GM21381 (cell line): ENCODE results near the gene ZC3H4.

Experiments
- ATAC-seq: cut with Tn5 transposase; IDR thresholded peaks from one replicate; pipeline ENCODE4 v1.9.1; 2021; ENCODE audit warnings: mild to moderate bottlenecking, moderate library complexity; ENCODE audit not compliant: unreplicated experiment

ZC3H4 gene

DNA sequence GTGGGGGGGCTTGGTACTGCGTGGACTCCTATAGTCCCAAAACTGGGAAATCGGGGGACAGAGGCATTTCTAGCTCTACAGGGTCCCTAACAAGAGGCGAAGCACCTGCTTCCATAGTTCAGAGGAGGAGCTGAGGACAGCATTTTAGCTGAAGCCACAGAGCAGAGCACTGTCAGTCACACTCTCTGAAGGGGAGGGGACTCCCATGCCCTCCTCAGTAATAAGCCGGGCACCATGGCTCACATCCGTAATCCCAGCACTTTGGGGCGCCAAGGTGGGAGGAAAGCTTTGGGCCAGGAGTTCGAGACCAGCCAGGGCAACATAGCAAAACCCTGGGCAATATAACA is 90.2 kb downstream of the ZC3H4 start:
- ATAC-seq, result no peak

DNA sequence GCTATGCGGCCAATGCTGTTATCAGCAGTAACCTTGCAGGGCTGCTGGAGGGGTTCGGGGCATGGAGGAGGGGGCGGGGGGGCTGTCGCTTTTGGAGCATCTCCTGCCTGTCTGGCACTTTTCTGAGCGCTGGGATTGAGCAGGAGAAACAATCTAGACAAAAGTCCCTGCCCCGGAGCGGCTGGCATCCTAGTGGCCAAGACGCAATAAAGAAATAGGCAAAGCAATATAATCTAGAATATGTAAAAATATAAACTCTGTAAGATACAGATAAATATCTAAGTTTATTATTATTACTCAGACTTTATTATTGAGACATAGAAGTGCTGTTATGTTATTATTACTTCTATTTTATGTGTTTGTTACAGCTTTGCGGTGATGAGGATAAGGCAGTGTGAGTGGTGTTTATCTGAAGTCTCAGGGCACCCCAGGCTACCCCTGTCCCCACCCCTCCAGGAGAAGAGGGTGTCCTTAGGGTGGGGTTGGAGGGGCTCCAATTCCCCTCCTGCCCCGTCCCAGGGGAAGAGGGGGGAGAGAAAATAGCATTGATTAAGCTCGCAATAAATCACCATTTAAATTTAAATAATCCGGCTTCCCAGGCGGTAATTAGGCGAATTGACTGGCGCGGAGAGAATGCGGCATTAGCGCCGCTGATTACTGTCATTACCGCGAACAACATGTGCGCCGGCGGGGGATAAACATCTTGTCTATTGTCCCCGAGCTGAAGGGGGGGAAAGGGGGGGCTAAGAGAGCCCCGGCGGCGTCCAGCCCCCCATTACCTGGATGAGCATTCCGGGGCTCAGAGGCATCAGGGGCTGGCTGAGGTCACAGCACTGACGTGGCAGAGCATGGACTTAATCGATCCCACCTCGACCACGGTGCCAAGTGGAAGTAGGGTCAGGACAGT is 90.8 kb downstream of the ZC3H4 start:
- no peak for ATAC-seq

DNA sequence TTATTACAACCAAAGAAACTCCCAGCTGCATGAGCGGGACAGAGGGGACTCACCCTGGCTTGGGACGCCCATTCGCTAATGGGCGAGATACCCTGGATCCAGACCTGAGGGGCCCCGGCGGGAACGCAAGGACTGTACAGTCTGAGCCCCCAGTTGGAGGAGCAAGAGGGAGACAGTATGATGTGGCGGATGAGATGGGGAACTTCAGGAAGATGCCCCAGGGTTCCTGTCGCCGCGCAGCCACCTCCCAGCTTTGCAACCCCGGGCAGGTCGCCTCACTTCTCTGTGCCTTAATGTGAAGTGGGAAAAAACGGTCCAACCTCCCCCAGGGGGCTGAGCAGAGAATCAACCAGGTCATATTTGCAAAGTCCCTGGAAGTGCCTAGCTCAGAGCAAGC is 91.4 kb downstream of the ZC3H4 start:
- ATAC-seq, result no peak

DNA sequence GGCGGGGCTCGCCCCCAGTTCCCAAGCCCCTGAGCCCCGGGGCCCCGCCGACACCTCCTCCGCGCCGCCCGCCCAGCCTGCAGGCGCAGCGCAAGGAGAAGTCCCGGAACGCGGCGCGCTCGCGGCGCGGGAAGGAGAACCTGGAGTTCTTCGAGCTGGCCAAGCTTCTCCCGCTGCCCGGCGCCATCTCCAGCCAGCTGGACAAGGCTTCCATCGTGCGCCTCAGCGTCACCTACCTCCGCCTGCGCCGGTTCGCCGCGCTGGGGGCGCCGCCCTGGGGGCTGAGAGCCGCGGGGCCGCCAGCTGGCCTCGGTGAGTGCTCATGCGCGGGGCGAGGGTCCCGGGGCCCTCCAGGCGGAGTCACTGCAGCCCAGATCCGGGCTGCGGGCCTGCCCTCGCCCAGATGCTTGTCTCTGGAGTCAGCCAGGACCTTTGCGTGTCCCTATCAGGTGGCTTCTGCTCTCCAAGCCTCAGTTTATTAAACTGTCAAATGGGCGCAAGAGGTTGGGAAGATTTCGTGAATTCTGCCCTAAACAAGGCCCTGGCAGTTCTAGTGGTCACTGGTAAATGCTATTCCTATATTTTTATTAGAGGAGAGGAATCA is 91.9 kb downstream of the ZC3H4 start:
- ATAC-seq, result no peak

DNA sequence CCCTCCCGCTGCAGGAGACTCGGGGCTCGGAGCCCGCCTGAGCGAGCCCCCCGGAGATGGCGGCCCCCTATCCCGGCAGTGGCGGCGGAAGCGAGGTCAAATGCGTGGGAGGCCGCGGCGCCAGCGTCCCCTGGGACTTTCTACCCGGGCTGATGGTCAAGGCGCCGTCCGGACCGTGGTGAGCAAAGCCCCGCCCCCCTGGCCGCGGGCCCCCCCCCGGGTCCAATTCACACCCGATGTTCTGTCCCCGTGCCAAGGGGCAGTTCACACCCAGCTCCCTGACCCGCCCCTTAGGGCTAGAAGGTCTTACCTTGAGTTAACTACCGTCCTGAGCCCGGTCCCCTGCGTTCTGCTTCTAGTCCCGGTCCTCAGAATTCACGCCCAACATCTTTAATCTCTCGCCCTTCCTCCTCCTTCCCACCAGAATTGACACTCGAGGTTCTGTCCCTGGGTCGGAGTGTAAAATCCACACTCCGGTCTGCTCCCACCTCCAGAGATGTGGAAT is 92.5 kb downstream of the ZC3H4 start:
- no peak for ATAC-seq

DNA sequence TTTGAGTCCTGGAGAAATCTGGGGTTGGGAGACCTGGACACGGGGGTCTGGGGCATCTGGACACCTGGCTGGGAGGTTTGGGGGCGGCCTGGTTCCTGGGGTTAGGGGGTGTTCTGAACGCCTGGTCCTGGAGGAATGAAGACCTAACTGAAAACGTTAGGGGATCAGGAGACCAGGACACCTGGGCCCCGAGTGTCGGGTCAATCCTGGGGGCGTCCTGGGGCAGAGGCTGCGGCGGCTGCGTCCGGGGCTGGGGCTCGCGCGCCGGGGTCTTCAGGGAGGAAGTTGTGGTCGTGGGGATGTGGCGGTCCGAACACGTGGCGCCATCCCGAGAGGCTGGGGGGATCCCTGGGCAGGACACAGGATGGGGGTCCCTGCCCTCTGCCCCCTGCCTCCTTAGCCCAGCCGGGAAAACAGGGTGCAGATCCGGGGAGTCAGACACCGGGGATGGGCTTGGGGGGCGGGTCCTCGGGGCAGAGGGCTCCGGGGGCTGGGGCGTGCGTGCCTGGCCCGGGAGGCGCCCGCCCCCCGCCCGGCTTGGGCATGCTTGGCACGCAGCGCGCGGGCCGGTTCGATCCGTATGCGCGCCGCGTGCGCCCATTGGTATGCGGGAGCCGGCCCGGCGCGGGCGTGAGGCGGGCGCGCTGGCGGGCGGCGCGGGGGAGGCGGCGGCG is 93.3 kb downstream of the ZC3H4 start:
- ATAC-seq, result no peak

DNA sequence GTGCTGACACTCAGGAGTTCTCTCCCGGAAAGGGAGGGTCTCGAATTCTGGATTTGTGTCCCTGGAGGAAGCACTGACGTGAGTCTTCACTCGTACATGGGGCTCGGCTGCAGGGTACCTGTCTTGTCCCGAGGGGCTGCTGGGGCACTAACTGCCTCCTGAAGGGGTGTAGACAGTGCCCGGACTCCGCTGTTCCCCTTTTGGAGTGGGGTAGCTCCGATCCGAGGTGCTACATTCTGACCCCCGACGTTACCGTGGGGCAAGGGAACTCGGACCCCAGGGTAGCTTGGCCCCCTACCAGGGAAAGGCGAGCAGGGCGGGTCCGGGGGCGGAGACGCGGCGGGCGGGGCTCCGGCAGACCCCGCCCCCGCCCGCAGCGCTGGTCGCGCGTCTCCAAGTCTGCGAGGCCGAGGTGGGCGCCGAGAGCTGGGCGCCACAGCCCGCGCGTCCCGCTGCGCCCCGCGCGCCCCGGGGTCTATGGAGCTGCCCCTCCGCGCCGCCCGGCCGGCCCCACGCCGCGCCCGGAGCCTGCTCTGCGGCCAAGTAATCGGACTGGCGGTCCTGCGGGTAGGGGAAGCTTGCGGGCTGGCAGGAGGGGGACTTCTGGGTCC is 94.0 kb downstream of the ZC3H4 start, which contains the start of gene NPAS1:
NPAS1 (plus strand) TSS at position 407 of the 611 bp plus-strand sequence. CDS start 1,211 bp downstream, outside the sequence.
- no peak for ATAC-seq

DNA sequence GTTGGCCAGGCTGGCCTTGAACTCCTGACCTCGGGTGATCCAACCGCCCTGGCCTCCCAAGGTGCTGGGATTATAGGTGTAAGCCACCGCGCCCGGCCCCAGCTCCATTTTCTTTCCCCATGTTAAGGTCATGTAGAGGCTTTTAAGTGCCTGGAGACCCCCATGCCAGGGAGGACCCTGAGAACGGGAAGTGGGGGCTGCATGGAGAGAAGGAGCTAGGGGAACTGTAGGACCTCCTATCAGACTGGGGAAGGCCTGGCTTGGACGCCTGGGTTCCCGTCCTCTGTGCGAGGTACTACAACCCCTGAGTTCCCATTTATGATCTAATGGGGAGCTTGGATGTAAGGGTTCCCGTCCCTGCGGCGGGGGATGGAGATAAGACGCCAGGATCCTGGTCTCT is 94.7 kb downstream of the ZC3H4 start:
- ATAC-seq, result no peak
